Iris pigment epithelial cell (primary cell): ENCODE measurements around the gene TOR2A.

ENCODE experiments used
- DNase-seq: peaks from one replicate; pipeline ENCODE4 v3.0.0-alpha.2; 2011; ENCODE audit warnings: low read depth

TOR2A gene

DNA sequence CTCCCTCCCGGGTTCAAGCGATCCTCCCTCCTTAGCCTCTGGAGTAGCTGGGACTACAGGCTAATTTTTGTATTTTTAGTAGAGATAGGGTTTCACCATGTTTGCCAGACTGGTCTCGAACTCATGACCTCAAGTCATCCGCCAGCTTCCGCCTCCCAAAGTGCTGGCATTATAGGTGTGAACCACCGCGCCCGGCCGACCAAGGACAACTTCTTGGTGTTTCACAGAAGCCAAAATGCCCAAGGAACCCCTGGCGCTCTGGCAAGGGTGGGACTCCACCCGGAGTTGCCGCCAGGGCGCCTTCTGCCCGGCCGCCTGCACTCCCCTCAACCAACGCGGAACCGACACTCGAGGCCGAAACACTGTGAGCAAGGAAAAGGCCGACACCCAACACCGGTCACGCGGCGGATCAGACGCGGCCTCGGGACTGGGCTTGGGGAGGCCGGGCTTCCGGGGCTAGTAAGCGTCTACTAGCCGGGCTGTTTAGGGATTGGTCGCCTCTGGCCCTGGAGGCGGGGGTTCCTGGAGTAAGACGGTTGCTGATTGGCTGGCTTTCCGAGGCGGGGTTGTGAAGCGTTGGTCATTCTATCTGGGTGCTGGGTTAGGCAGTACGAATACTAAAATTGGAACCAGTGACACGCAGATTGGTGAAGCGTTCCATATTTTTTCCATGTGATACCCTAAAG is 36.0 kb downstream of the TOR2A start:
- DNase-seq = peak; percentile 99

DNA sequence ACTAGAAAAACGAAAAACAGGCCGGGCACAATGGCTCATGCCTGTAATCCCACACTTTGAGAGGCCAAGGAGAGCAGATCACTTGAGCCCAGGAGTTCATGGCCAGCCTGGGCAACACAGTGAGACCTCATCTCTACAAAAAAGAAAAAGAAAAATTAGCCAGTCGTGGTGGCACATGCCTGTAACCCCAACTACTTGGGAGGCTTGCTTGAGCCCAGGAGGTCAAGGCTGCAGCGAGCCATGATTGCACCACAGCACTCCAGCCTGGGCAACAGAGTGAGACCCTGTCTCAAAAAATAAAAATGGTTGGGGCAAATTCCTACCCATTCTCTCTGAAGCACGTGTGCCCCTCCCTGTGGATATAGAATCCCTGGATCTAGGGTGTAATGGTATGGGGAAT is 36.7 kb downstream of the TOR2A start:
- DNase-seq = no peak

DNA sequence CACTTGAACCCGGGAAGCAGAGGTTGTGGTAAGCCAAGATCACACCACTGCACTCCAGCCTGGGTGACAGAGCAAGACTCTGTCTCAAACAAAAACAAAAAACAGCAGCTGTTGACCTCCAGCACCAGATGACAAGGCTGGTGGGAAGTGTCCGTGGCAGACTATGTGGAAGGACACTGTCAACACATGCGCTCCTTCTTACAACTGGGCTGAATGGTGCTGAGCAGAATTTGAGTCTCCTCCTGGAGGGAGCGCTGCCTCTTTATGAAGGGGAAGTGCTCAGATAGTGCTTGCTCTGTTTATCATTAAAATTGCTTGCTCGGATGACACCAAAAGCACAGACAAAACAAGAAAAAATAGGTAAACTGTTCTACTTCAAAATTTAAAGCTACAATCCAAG is 37.5 kb downstream of the TOR2A start:
- DNase-seq = no peak

DNA sequence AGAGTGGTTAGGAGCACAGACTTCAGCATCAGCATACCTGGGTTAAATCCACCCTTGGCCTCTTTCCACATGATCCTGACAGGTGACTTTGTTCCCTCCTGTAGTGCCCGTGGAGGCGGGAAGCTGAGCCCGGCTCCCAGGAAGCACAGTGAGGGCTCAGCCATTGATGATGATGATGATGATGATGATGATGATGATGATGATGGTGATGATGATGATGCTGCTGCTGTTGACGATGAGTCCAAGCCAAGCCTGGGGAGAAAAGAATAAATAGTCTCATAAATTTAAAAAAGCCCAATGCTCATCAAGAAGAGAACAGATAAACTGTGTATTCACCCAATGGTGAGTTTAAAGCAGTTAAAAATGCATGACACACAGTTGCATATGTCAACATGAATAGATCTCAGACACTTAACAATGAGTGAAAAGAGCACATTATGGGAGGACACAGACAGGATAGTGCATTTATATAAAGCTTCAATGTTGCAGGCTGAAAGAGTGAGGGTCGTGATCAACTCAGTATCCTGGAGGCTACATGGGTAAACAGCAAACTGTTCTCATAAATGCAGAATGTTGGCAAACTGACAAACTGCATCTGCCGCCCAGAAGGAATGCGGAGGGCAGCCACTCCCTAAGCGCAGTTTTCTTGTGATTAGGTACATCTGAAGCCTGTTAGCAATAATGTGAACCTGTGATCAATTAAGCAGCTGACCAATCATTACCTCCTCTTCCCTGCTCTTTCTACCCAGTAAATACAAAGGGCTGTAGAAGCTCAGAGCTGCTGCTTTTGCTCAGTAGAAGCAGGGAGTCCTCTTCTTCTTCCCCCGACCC is 40.0 kb downstream of the TOR2A start:
- DNase-seq = no peak

DNA sequence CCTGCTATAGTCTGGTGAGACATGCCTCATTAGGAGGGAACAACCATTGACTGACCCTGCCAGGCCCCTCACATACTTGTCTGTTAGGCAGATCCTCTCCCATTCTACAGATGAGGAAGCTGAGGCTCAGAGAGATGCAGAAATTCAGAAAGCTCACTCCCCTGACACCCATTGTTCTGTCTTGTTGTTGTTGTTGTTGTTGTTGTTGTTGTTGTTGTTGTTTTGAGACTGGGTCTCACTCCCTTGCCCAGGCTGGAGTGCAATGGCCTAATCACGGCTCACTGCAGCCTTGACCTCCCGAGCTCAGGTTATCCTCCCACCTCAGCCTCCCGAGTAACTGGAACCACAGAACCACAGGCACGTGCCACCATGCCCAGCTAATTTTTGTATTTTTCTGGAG is 41.4 kb downstream of the TOR2A start:
- DNase-seq = no peak

GRCh38 chr9:127693143-127693542 is 42.0 kb downstream of the TOR2A start:
- no peak for DNase-seq

DNA sequence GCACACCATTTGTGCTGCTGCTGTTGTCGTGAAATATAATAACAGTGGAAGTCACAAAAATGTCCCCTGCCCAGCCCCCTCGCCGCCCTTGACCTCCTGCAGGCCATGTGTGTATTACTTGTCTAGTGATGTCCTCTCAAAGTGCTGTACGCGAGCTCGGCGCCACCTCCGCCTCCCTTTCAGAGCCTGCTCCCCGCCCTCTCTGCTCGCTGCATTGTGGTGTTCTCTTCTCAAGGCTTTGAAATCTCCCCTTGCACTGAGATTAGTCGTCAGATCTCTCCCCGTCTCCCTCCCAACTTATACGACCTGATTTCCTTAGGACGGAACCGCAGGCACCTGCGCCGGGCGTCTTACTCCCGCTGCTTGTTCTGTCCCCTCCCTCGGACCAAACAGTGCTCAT is 43.0 kb downstream of the TOR2A start:
- DNase-seq = no peak

GRCh38 chr9:127690735-127691134 is 44.4 kb downstream of the TOR2A start:
- no peak for DNase-seq

DNA sequence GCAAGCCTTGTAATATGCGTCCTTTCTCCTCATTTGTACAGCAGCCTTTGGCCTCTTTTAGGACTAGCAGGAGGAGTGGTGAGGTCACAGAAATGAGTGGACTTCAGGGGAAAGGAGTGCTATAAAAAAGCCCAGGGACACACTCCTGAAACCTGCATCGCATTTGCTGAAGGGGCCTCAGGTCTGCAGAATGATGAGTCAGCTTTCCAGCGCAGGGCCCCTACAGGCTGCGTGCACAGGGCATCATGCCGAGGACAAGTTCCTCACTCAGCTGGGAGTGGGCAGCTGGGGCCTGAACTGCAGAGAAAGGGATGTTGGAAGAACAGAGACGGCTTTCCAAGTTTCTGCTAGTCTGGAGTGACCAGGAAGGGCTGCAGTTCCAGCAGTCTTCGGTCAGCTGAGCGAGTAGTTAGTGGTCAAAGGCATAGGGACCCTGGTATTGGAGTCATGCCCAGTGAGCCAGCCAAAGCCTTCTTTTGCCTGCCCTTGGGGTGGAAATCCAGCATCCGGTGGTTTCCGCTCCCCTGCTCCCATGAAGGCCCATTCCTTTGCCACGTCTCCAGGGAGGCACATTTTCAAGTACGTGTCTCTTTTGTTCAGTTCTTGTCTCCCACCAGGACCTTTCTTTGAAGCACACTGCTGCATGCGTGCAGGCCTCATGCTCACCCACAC is 45.6 kb downstream of the TOR2A start:
- no peak for DNase-seq

DNA sequence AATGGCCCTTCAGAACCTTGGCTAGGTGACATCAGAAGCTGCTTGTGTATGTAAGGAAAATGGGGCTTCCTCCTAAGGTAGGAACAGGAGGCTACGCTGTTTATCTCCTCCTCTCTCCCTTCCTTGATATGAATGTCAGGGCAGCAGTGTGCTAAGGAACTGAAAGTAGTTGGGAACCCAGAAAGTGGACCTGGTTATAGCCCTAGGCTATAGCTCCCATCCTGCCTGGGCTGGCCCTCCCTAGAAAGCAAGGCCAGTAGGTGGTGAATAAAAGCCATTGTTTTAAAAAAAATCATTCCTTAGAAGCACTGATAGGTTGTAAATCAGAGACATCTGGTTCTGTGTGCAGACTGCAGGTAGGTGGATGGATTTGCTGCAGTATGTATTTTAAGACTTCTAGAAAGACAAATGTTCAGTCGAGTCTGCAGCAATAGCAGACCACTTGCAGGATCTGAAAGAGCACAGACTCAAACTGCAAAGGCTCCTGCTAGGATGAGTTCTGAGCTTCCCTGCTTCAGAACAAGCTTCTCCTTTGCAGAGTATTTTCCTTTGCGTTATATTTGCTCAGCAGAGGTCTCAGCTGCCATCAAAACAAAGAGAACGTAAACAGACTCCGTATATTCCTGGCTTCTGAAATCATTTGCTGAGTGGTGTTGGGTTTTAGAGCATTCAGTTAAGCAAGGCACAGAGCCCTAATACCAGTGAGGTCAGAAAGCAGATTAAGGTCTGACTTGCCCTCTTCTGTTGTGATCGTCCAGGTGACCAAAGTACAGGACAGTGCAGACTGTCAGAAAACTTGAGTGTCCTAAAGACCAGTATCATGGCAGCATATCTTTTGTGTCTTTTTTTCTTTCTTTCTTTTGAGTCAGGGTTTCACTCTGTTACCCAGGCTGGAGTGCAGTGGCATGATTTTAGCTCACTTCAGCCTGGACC is 48.4 kb downstream of the TOR2A start:
- no peak for DNase-seq

DNA sequence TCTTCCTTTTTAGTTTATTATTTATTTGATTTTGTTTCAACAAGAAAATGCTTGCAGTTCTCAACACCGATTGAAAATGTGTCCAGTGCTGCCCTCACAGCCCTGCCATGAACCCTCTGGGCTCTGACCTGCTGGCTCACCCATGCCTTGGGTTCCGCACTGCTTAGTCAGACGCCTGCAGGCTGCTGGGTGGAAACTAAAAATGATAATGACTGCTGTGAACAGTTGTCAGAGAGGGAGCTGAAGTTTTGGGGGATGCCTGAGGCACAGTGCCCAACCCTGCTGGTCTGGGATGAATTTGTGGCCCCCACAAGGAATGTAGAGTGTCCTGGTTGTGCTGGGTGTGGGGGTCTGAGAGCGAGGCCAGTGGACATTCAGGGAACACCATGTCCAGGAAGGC is 50.5 kb downstream of the TOR2A start:
- DNase-seq = peak; percentile 65

- DNase-seq = peak; percentile 79
Measured at GRCh38 chr9:127683723-127684122, 51.4 kb downstream of the TOR2A start.

- no peak for DNase-seq
Measured at GRCh38 chr9:127682351-127683136, 52.5 kb downstream of the TOR2A start.
